Activated T-cell treated with anti-CD3 and anti-CD28 coated beads for 4 hours (primary cell): ENCODE data around the gene AMOTL1.

ENCODE experiments used
- DNase-seq: peaks from one replicate; pipeline ENCODE4 v3.0.0-alpha.2; 2020

AMOTL1 gene

DNA sequence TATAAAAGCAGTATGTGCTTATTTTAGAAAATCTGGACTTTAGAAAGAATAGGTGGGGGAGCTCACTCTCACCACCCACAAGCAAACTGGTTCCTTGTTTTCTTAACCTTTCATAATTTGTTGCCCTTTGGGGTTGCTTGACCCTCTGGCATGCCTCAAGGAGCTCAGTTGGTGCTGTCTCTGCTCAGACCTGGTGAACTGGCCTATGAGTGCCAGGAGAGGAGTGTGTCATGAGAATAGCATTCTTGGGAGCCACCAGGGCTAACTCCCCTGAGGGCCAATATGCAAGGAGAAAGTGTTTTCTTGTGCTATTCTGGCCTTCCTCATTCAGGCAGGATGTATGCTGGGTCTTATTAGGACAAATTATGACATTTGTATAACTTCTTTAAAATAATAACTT, 21.0 kb upstream of the AMOTL1 start:
- no peak for DNase-seq

DNA sequence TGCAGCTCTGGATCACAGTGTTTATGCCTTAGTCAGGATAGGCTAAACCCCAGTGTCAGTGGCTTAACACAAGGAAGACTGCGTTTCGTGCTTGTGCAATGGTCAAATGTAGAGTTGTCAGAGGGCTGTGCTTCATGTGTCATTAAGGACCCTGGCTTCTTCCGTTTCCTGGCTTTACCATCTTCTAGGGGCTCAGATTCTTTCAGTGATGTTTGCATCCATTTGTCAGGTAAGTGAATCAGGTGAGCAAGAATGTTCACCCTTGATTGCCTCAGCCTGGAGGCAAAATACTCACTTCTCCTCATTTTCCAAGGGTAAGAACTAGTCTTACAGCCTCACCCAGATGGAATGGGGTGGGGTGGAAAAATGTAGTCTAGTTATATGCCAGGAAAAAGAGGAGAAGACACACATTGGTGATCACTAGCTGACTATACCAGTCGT, 20.5 kb upstream of the AMOTL1 start:
- DNase-seq = no peak

DNA sequence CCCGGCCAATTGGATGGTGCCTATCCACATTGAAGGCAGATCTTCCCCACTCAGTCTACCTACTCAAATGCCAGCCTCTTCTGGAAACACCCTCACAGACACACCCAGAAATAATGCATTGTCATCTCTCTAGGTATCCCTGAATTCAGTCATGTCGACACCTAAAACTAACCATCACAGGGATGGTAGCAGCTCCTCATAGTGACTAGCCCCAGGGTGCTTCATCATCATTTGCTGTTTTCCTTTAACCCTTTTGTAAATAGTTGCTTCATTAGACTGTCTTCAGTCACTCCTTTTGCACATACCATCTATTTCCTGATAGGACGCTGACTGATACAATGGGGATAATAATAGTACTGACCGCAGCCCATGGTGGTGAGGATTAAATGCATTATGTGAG, 18.8 kb upstream of the AMOTL1 start:
- DNase-seq = no peak

DNA sequence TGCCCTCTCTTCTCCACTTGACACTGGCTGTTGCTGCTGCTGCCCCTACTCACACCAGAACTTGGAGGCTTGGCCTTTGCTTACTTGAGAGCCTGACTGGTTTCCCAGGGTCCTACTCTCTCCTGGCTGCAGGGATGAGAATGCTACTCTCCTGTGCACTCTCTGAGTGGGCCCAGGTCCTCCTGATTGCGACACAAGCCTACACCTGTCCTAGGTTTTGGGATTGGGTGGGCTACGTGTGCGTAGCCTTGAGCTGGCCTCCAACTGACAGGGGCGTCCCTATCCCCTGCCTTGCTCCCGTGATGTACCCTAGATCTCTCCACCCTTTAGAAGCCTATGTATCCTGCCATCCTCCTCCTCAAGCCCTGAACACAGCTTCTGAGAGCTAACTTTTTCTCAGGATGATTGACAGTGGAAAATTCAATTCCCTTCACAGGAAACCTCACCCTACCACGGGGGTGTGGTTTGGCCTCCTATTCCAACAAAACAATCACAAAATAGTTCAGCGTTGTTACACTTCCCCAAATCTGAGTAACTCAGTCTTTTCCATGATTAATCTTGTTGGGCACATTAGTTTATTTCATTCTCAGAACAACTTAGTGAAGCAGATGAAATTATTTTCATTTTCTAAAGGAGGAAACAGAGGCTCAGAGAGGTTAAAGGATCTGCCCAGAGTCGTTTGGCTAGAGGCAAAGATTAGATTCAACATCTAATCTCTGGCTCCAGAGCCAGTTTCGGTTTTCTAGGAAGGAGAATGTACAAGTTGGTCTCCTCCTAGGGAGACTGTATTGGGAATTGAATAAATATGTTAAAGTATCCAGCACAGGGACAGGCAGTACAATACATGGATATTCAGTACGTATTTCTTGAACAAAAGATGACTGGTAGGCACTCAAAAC, 17.6 kb upstream of the AMOTL1 start:
- DNase-seq = no peak

DNA sequence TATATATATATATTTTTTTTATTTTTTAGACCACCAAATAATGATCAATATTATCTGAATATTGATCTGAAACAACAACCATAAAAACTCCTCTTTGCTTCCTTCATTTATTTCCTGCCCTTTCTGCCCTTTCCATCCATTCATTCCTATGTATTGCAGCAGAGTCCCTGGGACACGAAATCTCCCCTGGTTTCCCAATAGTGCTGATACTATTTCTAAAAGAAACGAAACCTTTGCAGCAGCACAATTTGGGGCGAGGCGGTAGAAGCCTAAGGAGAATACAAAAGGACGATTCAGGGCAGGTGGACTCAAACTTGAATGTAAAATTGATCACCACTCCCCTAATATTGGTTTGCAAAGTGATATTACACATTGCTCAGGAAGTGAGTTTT, 16.9 kb upstream of the AMOTL1 start:
- no peak for DNase-seq

DNA sequence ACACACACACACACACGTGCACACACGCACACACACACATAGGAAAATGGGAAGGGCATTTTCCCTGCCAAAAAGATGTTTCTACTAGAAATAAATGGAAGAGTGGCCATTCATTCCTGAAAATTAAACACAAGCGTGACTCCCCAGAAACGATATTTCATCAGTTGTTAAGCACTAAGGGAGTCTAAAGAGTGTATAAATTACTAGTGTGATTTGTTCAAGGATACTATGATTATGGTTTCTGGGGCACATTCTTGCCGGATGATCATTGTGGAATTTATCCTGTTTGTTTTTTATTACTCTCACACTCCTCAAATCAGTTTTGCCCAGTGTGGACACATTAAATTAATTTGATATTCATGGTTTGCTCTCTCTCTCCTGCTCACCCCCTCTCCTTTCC, 16.4 kb upstream of the AMOTL1 start:
- DNase-seq = no peak

DNA sequence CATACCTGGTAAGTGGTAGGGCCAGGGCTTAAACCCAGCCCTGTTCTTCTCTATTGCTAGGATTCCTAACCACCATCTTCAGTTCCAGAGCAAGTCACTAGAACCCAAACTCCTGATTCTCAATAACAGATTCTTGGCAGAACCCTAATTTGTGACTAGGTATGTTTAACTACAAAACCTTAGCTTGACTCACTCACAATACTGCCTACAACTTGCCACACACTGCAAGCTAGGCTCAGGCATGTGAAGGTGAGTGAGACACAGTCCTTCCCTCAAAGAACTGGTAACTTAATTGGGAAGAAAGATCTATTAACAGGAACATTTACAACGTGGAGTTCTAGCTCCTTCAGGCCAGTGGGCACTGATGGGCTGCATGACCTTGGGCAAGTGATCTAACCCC, 14.5 kb upstream of the AMOTL1 start:
- no peak for DNase-seq

DNA sequence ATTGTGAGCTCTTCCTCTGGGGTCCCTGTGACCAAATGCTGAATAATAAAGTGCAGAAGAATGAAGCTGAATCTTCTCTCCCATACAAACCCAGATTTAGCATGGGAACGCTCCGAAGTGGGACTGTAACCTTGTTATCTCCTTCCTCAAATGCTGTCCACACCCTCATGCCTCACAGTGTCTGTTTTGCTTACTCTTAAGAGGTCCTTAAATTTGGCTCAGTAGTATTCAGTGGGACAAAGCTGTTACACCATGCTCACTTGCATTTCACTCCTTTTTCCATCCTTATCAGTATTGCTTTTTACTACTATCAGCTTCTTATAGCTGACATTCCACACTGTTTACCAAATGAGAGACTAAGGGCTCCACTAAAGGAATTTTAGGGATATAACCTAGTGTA, 13.8 kb upstream of the AMOTL1 start:
- DNase-seq = no peak

DNA sequence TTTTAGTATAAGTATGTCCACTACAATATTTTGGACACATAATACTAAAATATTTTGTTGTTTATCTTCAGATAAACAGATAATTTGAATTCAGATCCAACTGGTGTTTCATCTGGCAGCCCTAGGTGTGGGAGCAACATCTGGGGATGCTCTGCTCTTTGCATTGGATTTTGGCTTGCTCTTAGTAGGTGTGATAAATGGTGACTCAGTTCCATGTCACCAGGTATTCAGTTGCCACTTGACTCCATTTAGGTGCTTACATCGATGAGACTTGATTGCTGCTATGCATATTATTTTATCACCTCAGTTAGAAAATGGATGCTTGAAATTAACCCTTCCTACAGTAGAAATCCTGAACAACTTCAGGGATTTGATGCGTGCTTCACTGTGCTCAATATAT, 13.3 kb upstream of the AMOTL1 start:
- DNase-seq = no peak

DNA sequence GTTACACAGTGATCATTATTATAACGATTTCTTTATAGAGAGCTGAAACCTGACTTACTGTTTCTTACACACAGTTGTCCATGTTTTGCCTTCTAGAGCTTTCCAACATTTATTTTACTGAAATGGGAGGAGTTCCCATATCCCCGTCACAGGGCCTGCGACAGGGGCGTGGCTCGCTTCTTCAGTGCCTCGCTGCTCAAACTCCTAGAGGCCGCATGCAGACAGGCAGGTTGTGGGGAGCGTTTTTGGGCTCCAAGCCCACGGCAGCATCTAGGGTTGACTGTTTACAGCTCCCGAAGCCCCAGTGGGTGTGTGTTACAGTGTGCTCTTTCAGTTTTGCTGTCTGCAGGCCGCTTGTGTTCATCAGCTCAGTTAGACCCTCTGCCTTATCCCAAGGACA, 12.7 kb upstream of the AMOTL1 start:
- DNase-seq = no peak

DNA sequence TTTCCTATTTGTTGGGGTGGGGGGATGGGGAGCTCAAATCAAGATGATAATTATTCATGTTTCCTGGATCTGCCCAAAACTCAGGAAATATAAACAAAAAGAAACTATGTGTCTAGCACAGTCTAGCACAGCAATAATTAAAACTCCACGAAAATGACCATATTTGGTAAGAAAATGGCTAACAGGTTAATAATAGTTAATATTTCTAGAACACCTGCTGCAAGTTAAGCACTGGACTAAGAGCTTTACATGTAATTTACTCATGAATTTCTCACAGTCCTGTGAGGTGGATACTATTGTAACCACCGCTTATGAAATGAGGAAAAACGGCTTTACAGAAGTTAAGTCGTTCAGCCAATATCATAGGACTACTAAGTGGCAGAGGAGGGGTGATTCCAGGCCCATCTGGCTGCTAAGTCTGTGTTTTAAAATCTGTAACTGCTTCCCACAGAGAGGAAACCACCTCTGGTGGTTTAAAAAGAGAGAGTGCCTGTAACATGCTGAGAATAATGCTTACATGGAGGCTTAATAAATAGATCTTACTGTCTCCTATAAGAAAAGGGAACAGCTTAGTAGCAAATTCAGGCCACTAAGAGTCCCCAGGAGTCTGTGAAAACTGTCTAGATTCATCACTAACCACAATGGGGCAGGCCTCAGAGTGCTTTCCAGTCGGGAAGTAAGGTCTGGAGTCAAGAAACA, 11.0 kb upstream of the AMOTL1 start:
- DNase-seq = no peak

DNA sequence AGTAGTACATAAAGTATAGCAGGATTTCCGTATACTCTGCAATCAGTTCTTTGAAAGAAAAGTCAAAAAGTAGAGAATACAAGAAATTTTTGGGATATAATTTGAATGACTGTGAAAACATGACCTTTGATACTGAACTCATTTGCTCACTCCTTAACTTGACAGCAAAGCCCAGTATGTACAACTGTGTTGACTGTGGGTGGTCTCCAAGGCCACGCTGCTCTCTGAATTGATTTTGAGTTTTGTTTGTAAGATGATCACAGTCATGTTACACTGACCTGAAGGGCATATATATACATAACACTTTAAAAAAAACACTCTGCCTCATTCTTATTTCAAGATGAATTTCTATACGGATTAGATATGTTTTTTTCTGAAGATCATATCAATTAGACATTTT, 9.5 kb upstream of the AMOTL1 start:
- DNase-seq = no peak

DNA sequence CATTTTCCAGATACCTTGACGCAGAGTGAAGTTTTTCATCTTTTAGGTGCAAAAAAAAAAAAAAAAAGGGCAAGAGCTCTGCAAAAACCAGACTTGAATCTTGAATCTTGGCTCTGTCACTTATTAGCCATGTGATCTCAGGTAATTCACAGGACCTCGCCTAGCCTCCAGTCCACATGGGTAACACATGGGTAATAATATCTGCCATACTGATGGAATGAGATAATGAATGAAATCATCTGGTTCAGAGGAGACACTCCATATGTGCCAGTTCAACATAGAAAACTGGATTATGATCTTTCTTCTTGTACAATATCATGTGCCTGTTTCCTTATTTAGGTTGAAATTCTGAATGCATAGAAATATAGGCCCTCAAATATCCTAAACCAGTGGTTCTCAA, 8.6 kb upstream of the AMOTL1 start:
- no peak for DNase-seq

DNA sequence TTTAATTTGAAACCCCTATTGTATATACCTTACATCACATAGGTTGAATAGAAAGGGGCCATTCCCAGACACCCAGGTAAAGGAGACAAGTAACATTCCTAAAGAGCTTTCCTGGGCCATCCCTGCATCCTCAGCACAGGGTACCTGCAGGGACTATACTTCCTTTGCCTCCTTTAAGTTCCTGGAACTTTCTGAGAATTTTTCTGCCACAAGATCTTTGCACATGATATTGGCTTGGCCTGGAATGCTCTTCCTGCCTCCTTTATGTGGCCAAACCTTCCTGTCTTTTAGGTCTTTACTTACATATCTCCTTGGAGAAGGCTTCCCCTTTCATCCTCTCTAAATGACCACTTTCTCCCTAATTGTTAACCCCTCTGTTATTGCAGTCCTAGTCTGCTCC, 7.9 kb upstream of the AMOTL1 start:
- no peak for DNase-seq

DNA sequence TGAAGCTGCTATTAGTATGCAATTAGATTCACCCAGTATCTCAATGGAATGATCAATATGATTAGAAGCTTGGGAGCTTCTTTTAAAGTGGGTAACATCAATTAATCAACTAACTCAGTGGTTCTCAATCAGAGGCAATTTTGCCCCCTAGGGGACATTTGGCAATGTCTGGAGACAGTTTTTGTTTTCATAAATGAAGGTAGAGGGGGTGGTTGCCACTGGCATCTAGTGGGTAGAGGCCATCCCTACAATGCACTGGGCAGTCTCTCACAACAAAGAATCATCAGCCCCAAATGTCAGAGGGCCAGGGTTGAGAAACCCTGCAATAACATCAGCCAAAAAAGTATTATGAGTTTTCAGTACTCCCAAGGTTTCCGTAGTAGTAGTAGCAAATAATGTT, 5.9 kb upstream of the AMOTL1 start:
- DNase-seq = no peak

DNA sequence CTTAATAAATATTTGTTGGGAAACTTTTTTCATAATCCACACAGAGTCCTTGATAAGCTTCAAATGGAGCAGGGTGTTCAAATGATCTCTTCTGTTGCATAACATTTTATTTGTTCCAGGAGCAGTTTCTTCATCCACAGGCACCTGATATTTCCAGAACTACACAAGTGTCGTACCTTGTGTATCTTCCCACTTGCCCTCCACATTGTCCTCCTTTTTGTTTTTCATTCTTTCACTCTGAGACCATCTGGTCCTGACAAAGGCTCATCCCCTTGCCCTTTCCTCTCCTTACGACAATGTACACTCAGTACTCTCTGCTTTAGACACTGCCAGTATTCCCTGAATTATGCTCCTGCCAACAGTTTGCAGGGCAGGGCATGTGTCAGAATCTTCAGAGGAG, 5.2 kb upstream of the AMOTL1 start:
- DNase-seq = no peak

DNA sequence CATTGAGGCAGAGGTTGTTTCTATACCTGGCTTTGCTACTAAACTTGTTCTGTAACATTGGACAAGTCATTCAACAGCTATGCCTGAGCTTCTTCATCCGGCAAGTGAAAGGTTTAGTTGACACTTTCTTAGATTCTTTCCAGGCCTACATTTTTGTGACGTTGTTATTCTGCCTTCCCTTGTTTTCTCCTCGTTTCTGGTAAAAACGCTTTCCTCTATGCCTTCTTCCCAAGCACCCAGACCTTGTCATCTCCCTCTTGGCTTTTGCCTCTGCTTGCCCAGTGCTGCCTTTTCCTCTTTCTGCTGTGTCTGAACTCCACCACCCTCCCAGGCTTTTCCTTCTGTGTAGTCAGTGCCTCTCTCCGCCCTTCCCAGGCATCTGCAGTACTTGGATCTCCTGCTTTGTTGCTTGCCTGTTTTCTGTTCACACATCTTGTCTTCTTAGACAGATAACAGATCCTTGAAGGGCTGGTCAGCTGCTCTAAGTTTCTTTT, 1.4 kb upstream of the AMOTL1 start:
- no peak for DNase-seq

DNA sequence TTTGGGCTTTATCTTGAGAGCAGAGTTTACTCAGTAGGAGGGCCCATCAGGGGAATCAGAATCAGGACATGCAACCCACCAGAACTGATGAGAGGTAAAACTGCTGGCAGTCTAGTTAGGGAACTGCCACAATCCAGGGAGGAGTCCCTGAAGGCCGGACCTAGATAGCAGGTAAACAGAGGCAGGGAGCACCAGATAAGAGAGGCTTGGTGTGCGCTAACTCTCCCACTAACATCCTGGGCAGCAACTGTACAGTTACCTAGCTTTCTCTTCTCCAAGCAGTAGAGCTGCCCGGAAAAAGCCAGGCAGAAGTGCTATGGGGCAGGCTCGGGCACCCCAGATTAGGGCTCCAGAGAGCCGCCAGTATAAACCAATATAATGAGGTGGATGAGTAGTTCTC, 865 bp upstream of the AMOTL1 start:
- no peak for DNase-seq

DNA sequence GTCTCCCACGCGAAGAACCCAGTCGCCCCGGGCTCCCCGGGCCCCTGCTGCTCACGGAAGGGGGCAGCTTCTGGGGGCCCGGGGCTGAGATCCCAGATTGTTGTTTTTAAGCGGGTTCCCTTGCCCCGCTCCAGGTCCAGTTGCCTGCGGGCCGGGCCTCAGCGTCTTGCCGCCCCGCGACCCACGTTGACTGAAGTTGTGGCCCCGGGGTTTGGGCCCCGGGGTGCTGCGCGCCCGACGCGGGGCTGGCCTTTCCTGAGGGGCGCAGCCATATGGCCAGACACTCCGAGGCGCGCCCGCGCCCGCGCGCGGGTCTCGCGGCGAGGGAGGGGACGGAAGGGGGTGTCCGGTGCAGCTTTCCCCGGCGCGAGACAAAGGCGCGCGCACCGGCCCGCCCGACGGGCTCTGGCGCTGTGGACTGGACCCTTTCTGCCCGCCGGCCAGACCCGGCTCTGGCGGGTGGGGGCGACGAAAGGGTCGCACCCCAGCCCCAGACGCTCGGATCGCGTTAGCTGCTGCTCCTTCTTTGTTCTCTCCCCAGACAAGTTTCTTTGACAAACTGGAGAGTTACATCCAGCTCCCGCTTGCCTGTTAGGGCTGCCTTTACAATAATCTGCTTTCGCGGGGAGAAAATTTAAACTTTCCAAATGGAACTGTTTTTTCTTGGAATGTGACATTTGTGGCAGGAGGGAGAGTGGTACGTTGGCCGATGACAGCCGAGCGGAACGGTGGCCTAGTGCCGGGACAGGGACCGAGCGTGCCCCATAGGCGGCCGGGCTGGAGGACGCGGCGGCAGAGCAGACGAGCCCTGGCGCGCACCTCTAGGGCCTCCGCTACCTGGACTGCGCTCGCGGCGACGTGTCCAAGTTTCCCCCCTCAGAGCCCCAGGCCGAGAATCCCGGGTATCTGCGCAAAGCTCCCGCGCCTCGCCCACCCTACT, 716 bp downstream of the AMOTL1 start:
- no peak for DNase-seq

DNA sequence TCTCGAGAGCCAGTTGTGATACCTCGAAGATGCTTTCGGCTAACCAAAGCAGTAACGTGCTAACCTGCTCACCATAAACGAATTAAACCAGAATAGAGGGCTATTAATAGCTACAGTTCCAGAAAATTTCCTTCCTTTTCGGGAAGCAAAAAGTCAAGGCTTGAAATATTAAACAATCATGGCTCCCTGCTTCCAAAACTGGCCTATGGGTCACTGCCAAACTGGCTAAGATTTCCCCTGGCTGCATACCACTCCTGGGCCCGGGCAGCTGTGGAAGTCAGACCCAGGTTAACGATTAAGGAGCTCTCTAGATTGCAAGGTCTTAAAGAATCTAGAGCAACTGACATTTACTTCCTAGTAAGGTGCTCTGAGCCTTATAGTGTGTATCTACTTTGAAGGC, 1.7 kb downstream of the AMOTL1 start:
- no peak for DNase-seq

DNA sequence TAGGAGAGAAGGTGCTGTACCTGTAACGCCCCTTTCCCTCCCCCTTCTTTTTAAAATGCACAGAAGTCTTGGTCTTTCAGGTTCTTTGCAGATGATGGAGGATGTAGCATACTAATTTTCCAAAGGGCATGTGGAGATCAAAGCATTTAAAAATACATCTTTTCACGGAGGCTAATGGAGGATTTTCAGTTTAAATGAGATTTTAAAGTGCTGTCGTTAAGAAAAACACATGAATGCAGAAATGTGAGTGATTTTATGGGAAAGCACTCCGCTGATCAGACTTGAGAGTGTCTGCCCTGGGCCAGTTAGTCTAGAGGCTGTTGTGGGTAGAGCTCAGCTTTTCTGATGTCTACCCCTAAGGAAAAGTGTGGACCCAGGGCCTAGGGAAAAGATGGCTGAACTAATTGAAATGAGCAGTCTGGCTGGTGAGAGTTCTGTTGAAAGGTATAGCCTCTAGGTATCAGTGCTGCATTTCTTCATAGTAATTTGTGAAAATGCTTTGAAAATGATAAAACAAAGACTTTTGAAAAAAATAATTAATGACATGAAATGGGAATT, 2.5 kb downstream of the AMOTL1 start:
- DNase-seq = no peak

DNA sequence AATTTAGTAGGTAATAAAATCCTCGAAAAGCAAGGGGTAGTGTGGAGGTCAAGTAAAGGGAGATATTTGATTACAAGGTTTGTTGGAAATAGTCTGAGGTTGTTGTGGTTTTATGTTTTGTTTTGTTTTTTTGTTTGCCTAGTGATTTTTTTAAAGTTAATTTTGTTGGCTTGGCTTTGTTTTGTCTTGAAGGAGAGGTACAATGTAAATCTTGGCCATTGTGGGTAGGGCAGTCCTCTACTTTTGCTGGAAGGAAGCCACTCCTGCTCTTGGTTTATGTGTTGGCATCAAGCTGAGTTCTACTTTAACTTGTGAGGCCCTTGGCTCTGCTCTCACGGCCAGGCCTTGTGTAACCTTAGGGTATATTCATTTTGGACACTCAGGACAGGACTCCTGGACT, 3.2 kb downstream of the AMOTL1 start:
- DNase-seq = no peak

DNA sequence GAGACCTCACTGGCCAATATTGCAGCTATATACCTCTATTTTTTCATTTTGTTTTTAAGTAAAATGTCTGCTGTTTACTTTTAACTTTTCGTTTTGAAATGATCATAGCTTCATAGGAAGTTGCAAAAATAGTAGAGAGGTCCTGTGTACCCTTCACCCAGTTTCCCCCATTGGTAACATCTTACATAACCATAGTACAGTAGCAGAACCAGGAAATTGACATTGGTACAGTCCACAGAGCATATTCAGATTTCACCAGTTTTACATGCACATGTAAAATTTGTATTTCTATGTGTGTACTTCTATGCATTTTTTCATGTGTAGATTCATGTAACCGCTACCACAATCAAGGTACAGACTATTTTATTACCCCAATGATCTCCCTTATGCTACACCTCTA, 3.8 kb downstream of the AMOTL1 start:
- no peak for DNase-seq
